SU-DHL-6 (cell line): Measurements from ENCODE around the gene GNPDA2.
"Not testable (repeated sequence)": the region's sequence is repeated elsewhere in the genome, so short reads cannot be mapped to it uniquely, and the experiment has no call there.

Experiments used
- CTCF ChIP-seq: fragments of 200-600 bp; sonication (generic); IDR thresholded peaks from one replicate; pipeline ENCODE4 v1.5.1; 2017; ENCODE audit warnings: antibody characterized with exemption, mild to moderate bottlenecking, low read length, moderate library complexity; ENCODE audit not compliant: insufficient read depth, poor library complexity, severe bottlenecking
- EZH2phosphoT487 ChIP-seq: fragments of 200-600 bp; sonication (generic), shearing (Covaris generic); conservative IDR thresholded peaks from 2 replicates; pipeline ENCODE4 v1.6.1; 2018; ENCODE audit warnings: mild to moderate bottlenecking, antibody characterized with exemption, low read length, moderate library complexity, mixed read lengths

- not testable (repeated sequence) for TF ChIP-seq EZH2phosphoT487, CTCF
Measured at GRCh38 chr4:44728694-44729093, 2.3 kb upstream of the GNPDA2 start.
